Neural cell (in vitro differentiated cells): ENCODE results near the gene FRMD4A. TPM values are rescaled to one million over a fixed set of nuclear protein-coding genes. Genes with fewer than 3 reads are reported as not detected.
A peak's percentile ranks its signal among the peaks of the same experiment; 100 is the strongest.

Experiments used
- H2AFZ ChIP-seq: fragments of 200-600, 300-800 bp; sonication (generic), shearing (Covaris generic); 2 replicates; pipeline ENCODE4 v1.6.0; 2014; ENCODE audit warnings: low read depth, mild to moderate bottlenecking, antibody characterized with exemption, low read length, moderate library complexity
- H3F3A ChIP-seq: fragments of 200-600 bp; shearing (Covaris generic); 2 replicates; pipeline ENCODE4 v1.6.1; 2016; ENCODE audit warnings: mild to moderate bottlenecking, moderate library complexity, mixed read lengths, antibody characterized with exemption, low read length; ENCODE audit not compliant: insufficient read depth, poor library complexity, severe bottlenecking
- H3K27ac ChIP-seq: fragments of 200-600, 300-800 bp; sonication (generic), shearing (Covaris generic); 2 replicates; pipeline ENCODE4 v1.5.1; 2014; ENCODE audit warnings: mild to moderate bottlenecking, low read length, moderate library complexity
- H3K27me3 ChIP-seq: fragments of 300-800, 200-600 bp; sonication (generic), shearing (Covaris generic); 2 replicates; pipeline ENCODE4 v1.6.0; 2014; ENCODE audit warnings: mild to moderate bottlenecking, low read depth, low read length, moderate library complexity; ENCODE audit not compliant: insufficient read depth
- H3K36me3 ChIP-seq: fragments of 300-800, 200-600 bp; sonication (generic), shearing (Covaris generic); 2 replicates; pipeline ENCODE4 v1.5.1; 2014; ENCODE audit warnings: mild to moderate bottlenecking, antibody characterized with exemption, low read length, moderate library complexity; ENCODE audit not compliant: insufficient read depth
- H3K4me2 ChIP-seq: fragments of 300-800, 200-600 bp; sonication (generic), shearing (Covaris generic); 2 replicates; pipeline ENCODE4 v1.6.0; 2014; ENCODE audit warnings: mild to moderate bottlenecking, low read length
- H3K4me3 ChIP-seq: fragments of 300-800, 200-600 bp; sonication (generic), shearing (Covaris generic); 2 replicates; pipeline ENCODE4 v1.5.1; 2014; ENCODE audit warnings: mild to moderate bottlenecking, low read length, moderate library complexity
- H3K79me2 ChIP-seq: fragments of 200-600 bp; shearing (Covaris generic); replicated peaks from 2 replicates; pipeline ENCODE4 v1.6.0; 2014; ENCODE audit warnings: mild to moderate bottlenecking, low read length, moderate library complexity; ENCODE audit not compliant: insufficient read depth
- H3K9ac ChIP-seq: fragments of 300-800, 200-600 bp; sonication (generic), shearing (Covaris generic); 2 replicates; pipeline ENCODE4 v1.6.1; 2016; ENCODE audit warnings: mild to moderate bottlenecking, low read length, mixed read lengths
- H3K9me2 ChIP-seq: fragments of 200-600 bp; shearing (Covaris generic); 2 replicates; pipeline ENCODE4 v1.6.1; 2016; ENCODE audit warnings: mild to moderate bottlenecking, low read length, mixed read lengths; ENCODE audit not compliant: insufficient read depth
- H3K9me3 ChIP-seq: fragments of 200-600, 300-800 bp; sonication (generic), shearing (Covaris generic); 2 replicates; pipeline ENCODE4 v1.6.1; 2016; ENCODE audit warnings: mild to moderate bottlenecking, mixed run types, low read length, moderate library complexity, mixed read lengths
- H4K20me1 ChIP-seq: fragments of 200-600 bp; shearing (Covaris generic); 2 replicates; pipeline ENCODE4 v1.6.1; 2016; ENCODE audit warnings: mild to moderate bottlenecking, mixed run types; ENCODE audit not compliant: insufficient read depth
- EZH2 ChIP-seq: fragments of 200-600, 300-800 bp; shearing (Covaris generic), sonication (generic); IDR thresholded peaks from 2 replicates; pipeline ENCODE4 v1.6.1; 2014; ENCODE audit warnings: antibody characterized with exemption, low read length, borderline replicate concordance, mild to moderate bottlenecking; ENCODE audit not compliant: insufficient read depth, poor library complexity, severe bottlenecking
- MXI1 ChIP-seq: fragments of 450-650 bp; conservative IDR thresholded peaks from 2 replicates; pipeline ENCODE4 v1.6.1; 2014; ENCODE audit warnings: antibody characterized with exemption, mild to moderate bottlenecking; ENCODE audit not compliant: poor library complexity, severe bottlenecking
- POLR2AphosphoS5 ChIP-seq: IDR thresholded peaks from 2 replicates; pipeline ENCODE4 v1.6.1; 2012
- polyA plus RNA-seq: library from polyadenylated mRNA; depleted of rRNA; stranded (reverse); fragments of >200 nt; gene quantifications from 2 replicates; pipeline ENCODE4 v1.2.3, GENCODE V29; 2014
- TF ChIP-seq, protein P1 (sequence below): fragments of 450-650 bp; IDR thresholded peaks from 2 replicates; pipeline ENCODE4 v1.5.1; 2014; ENCODE audit warnings: antibody characterized with exemption, mild to moderate bottlenecking, moderate library complexity; ENCODE audit not compliant: poor library complexity, severe bottlenecking
- TF ChIP-seq, protein P2 (sequence below): IDR thresholded peaks from 2 replicates; pipeline ENCODE4 v1.6.1; 2012; ENCODE audit warnings: borderline replicate concordance

The FRMD4A gene
- polyA plus RNA-seq, 1 donor from 2014 or later: 36.5 TPM

DNA sequence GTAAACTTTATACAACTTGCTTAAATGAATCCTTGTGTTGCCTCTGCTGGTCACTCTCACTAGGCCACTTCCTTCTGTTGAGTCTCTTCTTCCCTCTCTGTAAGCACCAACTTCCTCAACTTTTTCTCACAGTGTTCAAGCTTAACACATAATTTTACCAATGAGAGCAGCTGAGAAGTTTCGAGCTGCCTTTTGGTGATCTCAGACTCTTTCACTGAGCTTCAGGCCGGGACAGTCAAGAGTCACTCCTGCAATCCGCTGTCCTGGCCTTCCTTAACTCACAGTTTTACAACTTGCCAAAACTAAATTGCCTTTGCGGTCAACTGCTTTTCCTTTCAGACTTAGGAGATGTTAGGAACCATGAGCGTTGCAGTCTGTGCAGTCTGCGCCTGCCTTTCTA lies 696.5 kb downstream of the FRMD4A start:
- H3K4me3 ChIP-seq: no peak overlapping the region
- no peaks in the 10 kb centered on the region for H3K9me3 ChIP-seq
- no peaks in the 10 kb centered on the region for H3K9me2 ChIP-seq
- no peaks in the 10 kb centered on the region for H3F3A ChIP-seq
- no peaks in the 10 kb centered on the region for H3K36me3 ChIP-seq
- no peak overlapping the region for H3K4me2 ChIP-seq
- H3K9ac ChIP-seq: no peak overlapping the region
- TF ChIP-seq MXI1: no peak
- TF ChIP-seq, protein P1, sequence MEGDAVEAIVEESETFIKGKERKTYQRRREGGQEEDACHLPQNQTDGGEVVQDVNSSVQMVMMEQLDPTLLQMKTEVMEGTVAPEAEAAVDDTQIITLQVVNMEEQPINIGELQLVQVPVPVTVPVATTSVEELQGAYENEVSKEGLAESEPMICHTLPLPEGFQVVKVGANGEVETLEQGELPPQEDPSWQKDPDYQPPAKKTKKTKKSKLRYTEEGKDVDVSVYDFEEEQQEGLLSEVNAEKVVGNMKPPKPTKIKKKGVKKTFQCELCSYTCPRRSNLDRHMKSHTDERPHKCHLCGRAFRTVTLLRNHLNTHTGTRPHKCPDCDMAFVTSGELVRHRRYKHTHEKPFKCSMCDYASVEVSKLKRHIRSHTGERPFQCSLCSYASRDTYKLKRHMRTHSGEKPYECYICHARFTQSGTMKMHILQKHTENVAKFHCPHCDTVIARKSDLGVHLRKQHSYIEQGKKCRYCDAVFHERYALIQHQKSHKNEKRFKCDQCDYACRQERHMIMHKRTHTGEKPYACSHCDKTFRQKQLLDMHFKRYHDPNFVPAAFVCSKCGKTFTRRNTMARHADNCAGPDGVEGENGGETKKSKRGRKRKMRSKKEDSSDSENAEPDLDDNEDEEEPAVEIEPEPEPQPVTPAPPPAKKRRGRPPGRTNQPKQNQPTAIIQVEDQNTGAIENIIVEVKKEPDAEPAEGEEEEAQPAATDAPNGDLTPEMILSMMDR: no peak
- TF ChIP-seq POLR2AphosphoS5: no peak
- H3K79me2 ChIP-seq: no peaks in the 10 kb centered on the region
- no peaks in the 10 kb centered on the region for H4K20me1 ChIP-seq
- no peaks in the 10 kb centered on the region for H3K27me3 ChIP-seq
- H2AFZ ChIP-seq: no peak overlapping the region
- no peak overlapping the region for H3K27ac ChIP-seq

DNA sequence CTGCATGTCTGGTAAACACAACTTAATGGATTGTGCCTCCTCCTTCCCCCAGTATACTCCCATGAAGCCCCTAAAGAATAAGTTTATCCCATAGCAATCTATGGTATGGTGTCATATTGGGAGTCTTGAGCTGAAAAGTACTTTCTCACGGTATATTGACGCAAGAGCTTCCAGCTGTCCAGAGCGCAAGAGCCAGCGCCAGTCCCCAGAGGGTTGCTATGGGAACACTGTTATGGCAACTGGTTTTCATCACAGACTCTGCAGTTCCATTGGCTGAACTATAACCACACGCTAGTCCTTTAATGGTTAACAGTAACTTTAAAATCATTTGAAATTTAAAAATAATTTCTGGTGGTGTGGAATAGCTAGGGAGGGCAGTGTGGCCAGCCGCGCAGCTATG lies 697.0 kb downstream of the FRMD4A start:
- no peak overlapping the region for H2AFZ ChIP-seq
- no peak overlapping the region for H3K4me3 ChIP-seq
- no peaks in the 10 kb centered on the region for H3K9me2 ChIP-seq
- H3F3A ChIP-seq: no peaks in the 10 kb centered on the region
- H3K9me3 ChIP-seq: no peaks in the 10 kb centered on the region
- no peak overlapping the region for H3K9ac ChIP-seq
- no peaks in the 10 kb centered on the region for H3K36me3 ChIP-seq
- no peak overlapping the region for H3K4me2 ChIP-seq
- H4K20me1 ChIP-seq: no peaks in the 10 kb centered on the region
- TF ChIP-seq, protein P2, sequence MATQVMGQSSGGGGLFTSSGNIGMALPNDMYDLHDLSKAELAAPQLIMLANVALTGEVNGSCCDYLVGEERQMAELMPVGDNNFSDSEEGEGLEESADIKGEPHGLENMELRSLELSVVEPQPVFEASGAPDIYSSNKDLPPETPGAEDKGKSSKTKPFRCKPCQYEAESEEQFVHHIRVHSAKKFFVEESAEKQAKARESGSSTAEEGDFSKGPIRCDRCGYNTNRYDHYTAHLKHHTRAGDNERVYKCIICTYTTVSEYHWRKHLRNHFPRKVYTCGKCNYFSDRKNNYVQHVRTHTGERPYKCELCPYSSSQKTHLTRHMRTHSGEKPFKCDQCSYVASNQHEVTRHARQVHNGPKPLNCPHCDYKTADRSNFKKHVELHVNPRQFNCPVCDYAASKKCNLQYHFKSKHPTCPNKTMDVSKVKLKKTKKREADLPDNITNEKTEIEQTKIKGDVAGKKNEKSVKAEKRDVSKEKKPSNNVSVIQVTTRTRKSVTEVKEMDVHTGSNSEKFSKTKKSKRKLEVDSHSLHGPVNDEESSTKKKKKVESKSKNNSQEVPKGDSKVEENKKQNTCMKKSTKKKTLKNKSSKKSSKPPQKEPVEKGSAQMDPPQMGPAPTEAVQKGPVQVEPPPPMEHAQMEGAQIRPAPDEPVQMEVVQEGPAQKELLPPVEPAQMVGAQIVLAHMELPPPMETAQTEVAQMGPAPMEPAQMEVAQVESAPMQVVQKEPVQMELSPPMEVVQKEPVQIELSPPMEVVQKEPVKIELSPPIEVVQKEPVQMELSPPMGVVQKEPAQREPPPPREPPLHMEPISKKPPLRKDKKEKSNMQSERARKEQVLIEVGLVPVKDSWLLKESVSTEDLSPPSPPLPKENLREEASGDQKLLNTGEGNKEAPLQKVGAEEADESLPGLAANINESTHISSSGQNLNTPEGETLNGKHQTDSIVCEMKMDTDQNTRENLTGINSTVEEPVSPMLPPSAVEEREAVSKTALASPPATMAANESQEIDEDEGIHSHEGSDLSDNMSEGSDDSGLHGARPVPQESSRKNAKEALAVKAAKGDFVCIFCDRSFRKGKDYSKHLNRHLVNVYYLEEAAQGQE: no peak
- TF ChIP-seq EZH2: no peak
- H3K79me2 ChIP-seq: no peaks in the 10 kb centered on the region
- H3K27ac ChIP-seq: peak overlapping the region; percentile 23
- H3K27me3 ChIP-seq: no peaks in the 10 kb centered on the region

DNA sequence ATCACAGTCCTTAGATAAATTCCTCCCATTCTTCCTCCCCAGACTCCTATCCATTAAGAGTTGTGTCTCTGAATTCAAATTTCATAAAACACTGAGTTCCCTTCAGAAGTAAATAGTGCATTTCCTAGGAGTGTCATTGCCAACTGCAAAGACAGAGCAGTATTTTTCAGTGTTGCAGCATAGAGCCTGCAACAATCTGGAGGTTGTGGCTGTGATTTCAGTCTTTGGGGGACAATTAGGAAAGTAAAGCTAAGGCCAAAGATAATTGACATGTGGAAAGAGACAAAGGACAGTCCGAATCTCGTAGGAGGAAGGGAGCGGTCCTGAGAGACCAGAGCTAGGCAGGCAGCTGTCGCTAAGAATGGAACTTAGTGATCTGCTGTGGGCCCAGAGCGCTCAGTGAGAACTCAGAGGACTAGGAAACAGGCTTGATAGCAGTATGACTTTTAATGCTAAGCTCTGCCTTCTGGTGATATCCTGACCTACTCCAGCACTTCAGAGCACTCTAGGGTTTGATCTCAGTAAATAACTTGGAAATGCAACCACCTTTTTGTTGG lies 697.8 kb downstream of the FRMD4A start:
- Histone ChIP-seq H3K27me3 (no peaks in the 10 kb centered on the region), H2AFZ (no peak overlapping the region), H3K4me2 (no peak overlapping the region), H3K9ac (no peak overlapping the region), H3K4me3 (no peak overlapping the region), H3K9me3 (no peaks in the 10 kb centered on the region), H3K27ac (no peak overlapping the region), H3K79me2 (no peaks in the 10 kb centered on the region), H4K20me1 (no peaks in the 10 kb centered on the region), H3F3A (no peaks in the 10 kb centered on the region), H3K9me2 (no peaks in the 10 kb centered on the region), H3K36me3 (no peaks in the 10 kb centered on the region)
- TF ChIP-seq MXI1: no peak
- TF ChIP-seq EZH2: no peak
